Measurements from ENCODE around the gene COL19A1. TPM values are rescaled to one million over a fixed set of nuclear protein-coding genes. Genes with fewer than 3 reads are reported as not detected.

COL19A1 gene
- polyA plus RNA-seq, 1 of the 3 experiments (the other 2 are of a cell fraction) = 0.15 TPM

- ChIA-PET POLR2A (no interaction called here), CTCF (interaction anchor here (0.5 to 4.9 kb wide), 42 partner anchors 9 to 1469 kb away, joined by 3 to 43 read pairs (median 4); partner anchors contain the start of gene LMBRD1)
- peak overlapping the region; percentile 4; the same call in 1 of the 2 replicates for H2AFZ ChIP-seq (ENCODE audit: low read depth)
- H3K9me3 ChIP-seq = no peaks in the 10 kb centered on the region
- peak; percentile 28 for DNase-seq
- H3K9me2 ChIP-seq = no peaks in the 10 kb centered on the region
- H4K20me1 ChIP-seq (ENCODE audit: insufficient read depth) = no peaks in the 10 kb centered on the region
- H3K27ac ChIP-seq (ENCODE audit: low read depth in 2 of 2, low read length in 1 of 2) = no peak overlapping the region
- TF ChIP-seq CTCF (IDR thresholded peaks at IDR 0.05) (peak; percentile 86), RAD21 (IDR thresholded peaks at IDR 0.05; ENCODE audit: low read length) (peak; percentile 93), FOXJ3 (CRISPR knock-in tag; IDR thresholded peaks at IDR 0.05) (no peak), ELF1 (IDR thresholded peaks at IDR 0.05) (no peak), TCF12 (IDR thresholded peaks at IDR 0.05) (no peak), SMC3 (IDR thresholded peaks at IDR 0.05; ENCODE audit: low read depth, low read length) (peak; percentile 65), REST (IDR thresholded peaks at IDR 0.05; ENCODE audit: low read depth, low read length) (no peak)
- H3K4me1 ChIP-seq (ENCODE audit: control insufficient read depth in 1 of 2, insufficient read depth in 2 of 2, low read depth in 1 of 2, low read length in 1 of 2) = peaks cover 0 to 5% of the 10 kb centered on the region in 2 experiments; a peak in 1 of 4 replicates
- H3K4me2 ChIP-seq = no peak overlapping the region
- peaks cover 8% of the 10 kb centered on the region for H3F3A ChIP-seq (replicated peaks; ENCODE audit: insufficient read depth)
- H3K4me3 ChIP-seq (ENCODE audit: low read depth in 2 of 2, low read length in 1 of 2) = no peak overlapping the region; a peak in 1 of 4 replicates
- H3K9ac ChIP-seq = no peak overlapping the region
- WGBS (ENCODE audit: low lambda C conversion rate) = 56% methylated on average over 3 of the region's 3 CpGs
- H3K79me2 ChIP-seq (ENCODE audit: insufficient read depth) = no peaks in the 10 kb centered on the region
- no peaks in the 10 kb centered on the region for H3K36me3 ChIP-seq (replicated peaks in 1 of 2; ENCODE audit: control insufficient read depth in 1 of 2, insufficient read depth in 2 of 2, low read length in 1 of 2)
- no peaks in the 10 kb centered on the region for H3K27me3 ChIP-seq (ENCODE audit: insufficient read depth)
These were observed 241.7 kb downstream of the COL19A1 start for GRCh38 chr6:70107852-70108629.

- Histone ChIP-seq H3K9me3 (no peaks in the 10 kb centered on the region), H3K27me3 (ENCODE audit: insufficient read depth) (no peaks in the 10 kb centered on the region), H3K4me2 (peak overlapping the region; percentile 43; the same call in 1 of the 2 replicates), H3K27ac (ENCODE audit: low read depth in 2 of 2, low read length in 1 of 2) (no peak overlapping the region), H3K79me2 (ENCODE audit: insufficient read depth) (no peaks in the 10 kb centered on the region), H3K9ac (no peak overlapping the region), H2AFZ (ENCODE audit: low read depth) (peak overlapping the region; percentile 60; the same call in 1 of the 2 replicates), H3F3A (replicated peaks; ENCODE audit: insufficient read depth) (peaks cover 8% of the 10 kb centered on the region), H4K20me1 (ENCODE audit: insufficient read depth) (no peaks in the 10 kb centered on the region), H3K4me3 (ENCODE audit: low read depth in 2 of 2, low read length in 1 of 2) (no peak overlapping the region), H3K9me2 (no peaks in the 10 kb centered on the region), H3K36me3 (replicated peaks in 1 of 2; ENCODE audit: control insufficient read depth in 1 of 2, insufficient read depth in 2 of 2, low read length in 1 of 2) (no peaks in the 10 kb centered on the region), H3K4me1 (ENCODE audit: control insufficient read depth in 1 of 2, insufficient read depth in 2 of 2, low read depth in 1 of 2, low read length in 1 of 2) (peaks cover 0 to 5% of the 10 kb centered on the region in 2 experiments; a peak in 1 of 4 replicates)
- DNase-seq = no peak
- no peak for TF ChIP-seq CTCF (IDR thresholded peaks at IDR 0.05)
- TF ChIP-seq GATA2 (CRISPR knock-in tag; IDR thresholded peaks at IDR 0.05) = no peak
- no peak for TF ChIP-seq USF1 (IDR thresholded peaks at IDR 0.05; ENCODE audit: borderline replicate concordance, low read depth)
- no peak for TF ChIP-seq ZBTB33 (IDR thresholded peaks at IDR 0.05; ENCODE audit: borderline replicate concordance, low read depth)
- no peak for TF ChIP-seq EZH2phosphoT487 (IDR thresholded peaks at IDR 0.05; ENCODE audit: borderline replicate concordance, low read depth)
- no peak for TF ChIP-seq RXRA (IDR thresholded peaks at IDR 0.05; ENCODE audit: borderline replicate concordance, low read depth)
- ChIA-PET POLR2A (no interaction called here), CTCF (interaction anchor here (0.9 to 2.3 kb wide), 2 partner anchors 11 to 18 kb away, joined by 3 to 9 read pairs; no protein-coding TSS in a partner anchor)
- 40% methylated on average over 2 of the region's 2 CpGs for WGBS (ENCODE audit: low lambda C conversion rate)
These were observed 244.0 kb downstream of the COL19A1 start for GRCh38 chr6:70110126-70111022.

Measured in SK-N-SH (cell line).